ENCODE results near the gene AP5B1. TPM values are rescaled to one million over a fixed set of nuclear protein-coding genes. Genes with fewer than 3 reads are reported as not detected.

Gene AP5B1
- total RNA-seq = 10 to 100 TPM; 25.0 to 25.8 TPM

- H3K4me3 Mint-ChIP-seq = peak within 1 kb of the TSS; percentile 87
- ATAC-seq (peak; percentile 73), DNase-seq (peak; percentile 76)
- CTCF ChIA-PET = interaction anchor here (0.7 to 8.0 kb wide), 34 partner anchors 10 to 562 kb away, joined by 3 to 128 read pairs (median 12); partner anchors contain the start of genes BANF1, CCDC85B, CFL1 and FIBP
- peak within 1 kb of the TSS; percentile 82 for H3K27ac Mint-ChIP-seq
- H3K4me1 Mint-ChIP-seq = peaks cover 24% of the 10 kb centered on the region
- H3K36me3 Mint-ChIP-seq = peaks cover 9% of the 10 kb centered on the region
- H3K9me3 Mint-ChIP-seq (ENCODE audit: low read depth) = no peaks in the 10 kb centered on the region
- peaks cover 22% of the 10 kb centered on the region for H3K27me3 Mint-ChIP-seq
These were observed at the start of gene AP5B1 for GRCh38 chr11:65780770-65781151. Gene AP5B1, minus strand, starts transcription at chr11:65780976. Its CDS starts 385 bp downstream, at chr11:65780591.

- DNase-seq (no peak), ATAC-seq (no peak)
- Mint-ChIP-seq H3K4me3 (no peak overlapping the region), H3K4me1 (peaks cover 24% of the 10 kb centered on the region), H3K27ac (no peak overlapping the region), H3K36me3 (peaks cover 4% of the 10 kb centered on the region), H3K9me3 (ENCODE audit: low read depth) (no peaks in the 10 kb centered on the region), H3K27me3 (peaks cover 28% of the 10 kb centered on the region)
- CTCF ChIA-PET = interaction anchor here (0.6 to 1.7 kb wide), 4 partner anchors 11 to 123 kb away, joined by 3 to 7 read pairs (median 3); no protein-coding TSS in a partner anchor
These were observed 48.7 kb upstream of the AP5B1 start for GRCh38 chr11:65829459-65829858.

- no peaks in the 10 kb centered on the region for H3K9me3 Mint-ChIP-seq (ENCODE audit: low read depth)
- H3K4me3 Mint-ChIP-seq = no peak overlapping the region
- H3K27me3 Mint-ChIP-seq = peaks cover 19% of the 10 kb centered on the region
- H3K36me3 Mint-ChIP-seq = no peaks in the 10 kb centered on the region
- CTCF ChIA-PET = interaction anchor here (1.1 to 2.1 kb wide), 6 partner anchors 9 to 645 kb away, joined by 3 to 13 read pairs (median 4); partner anchors contain the start of genes CAPN1 and KAT5
- peaks cover 17% of the 10 kb centered on the region for H3K4me1 Mint-ChIP-seq
- ATAC-seq = no peak
- H3K27ac Mint-ChIP-seq = no peak overlapping the region
- DNase-seq = no peak
These were observed 46.4 kb upstream of the AP5B1 start for GRCh38 chr11:65826984-65827735.

- Mint-ChIP-seq H3K9me3 (ENCODE audit: low read depth) (no peaks in the 10 kb centered on the region), H3K4me1 (peaks cover 12% of the 10 kb centered on the region), H3K27ac (no peak overlapping the region), H3K4me3 (no peak overlapping the region), H3K27me3 (no peaks in the 10 kb centered on the region), H3K36me3 (no peaks in the 10 kb centered on the region)
- CTCF ChIA-PET = interaction anchor here (2.2 to 2.4 kb wide), 2 partner anchors 43 to 111 kb away, joined by 9 to 12 read pairs; partner anchors contain the start of genes AP5B1 and KAT5
- ATAC-seq = no peak
- no peak for DNase-seq
These were observed 42.2 kb upstream of the AP5B1 start for GRCh38 chr11:65822776-65823528.

- ATAC-seq (no peak), DNase-seq (no peak)
- H3K36me3 Mint-ChIP-seq = peaks cover 2% of the 10 kb centered on the region
- H3K9me3 Mint-ChIP-seq (ENCODE audit: low read depth) = no peaks in the 10 kb centered on the region
- CTCF ChIA-PET = interaction anchor here (1.2 to 6.1 kb wide), 3 partner anchors 11 to 43 kb away, joined by 3 to 128 read pairs (median 3); partner anchors contain the start of gene AP5B1
- H3K27me3 Mint-ChIP-seq = no peaks in the 10 kb centered on the region
- H3K27ac Mint-ChIP-seq = no peak overlapping the region
- H3K4me3 Mint-ChIP-seq = no peak overlapping the region
- peaks cover 18% of the 10 kb centered on the region for H3K4me1 Mint-ChIP-seq
These were observed 40.3 kb upstream of the AP5B1 start for GRCh38 chr11:65821107-65821506.

- Mint-ChIP-seq H3K36me3 (peaks cover 2% of the 10 kb centered on the region), H3K4me1 (peaks cover 18% of the 10 kb centered on the region), H3K27me3 (peaks cover 5% of the 10 kb centered on the region), H3K4me3 (peak overlapping the region; percentile 75), H3K27ac (peak overlapping the region; percentile 70), H3K9me3 (ENCODE audit: low read depth) (no peaks in the 10 kb centered on the region)
- ATAC-seq (peak; percentile 91), DNase-seq (peak; percentile 95)
- CTCF ChIA-PET = interaction anchor here (0.7 to 6.1 kb wide), 49 partner anchors 8 to 309 kb away, joined by 3 to 128 read pairs (median 4); partner anchors contain the start of genes AP5B1, BANF1, CCDC85B and FIBP
These were observed 37.3 kb upstream of the AP5B1 start for GRCh38 chr11:65817835-65818680.

- H3K4me1 Mint-ChIP-seq = peaks cover 18% of the 10 kb centered on the region
- ATAC-seq = no peak
- H3K4me3 Mint-ChIP-seq = peak overlapping the region; percentile 75
- CTCF ChIA-PET = interaction anchor here (0.7 to 6.1 kb wide), 37 partner anchors 10 to 484 kb away, joined by 3 to 128 read pairs (median 5); partner anchors contain the start of genes AP5B1, BANF1, CCDC85B and DPF2
- peak overlapping the region; percentile 70 for H3K27ac Mint-ChIP-seq
- peaks cover 2% of the 10 kb centered on the region for H3K36me3 Mint-ChIP-seq
- no peak for DNase-seq
- peaks cover 5% of the 10 kb centered on the region for H3K27me3 Mint-ChIP-seq
- no peaks in the 10 kb centered on the region for H3K9me3 Mint-ChIP-seq (ENCODE audit: low read depth)
These were observed 36.6 kb upstream of the AP5B1 start for GRCh38 chr11:65817312-65817834.

- Mint-ChIP-seq H3K27me3 (peaks cover 7% of the 10 kb centered on the region), H3K9me3 (ENCODE audit: low read depth) (no peaks in the 10 kb centered on the region), H3K4me3 (peak overlapping the region; percentile 75), H3K36me3 (peaks cover 2% of the 10 kb centered on the region), H3K4me1 (peaks cover 18% of the 10 kb centered on the region), H3K27ac (no peak overlapping the region)
- CTCF ChIA-PET = interaction anchor here (0.9 to 6.1 kb wide), 26 partner anchors 9 to 483 kb away, joined by 3 to 128 read pairs (median 7); partner anchors contain the start of genes AP5B1, DPF2, FIBP and KAT5
- DNase-seq = no peak
- no peak for ATAC-seq
These were observed 35.9 kb upstream of the AP5B1 start for GRCh38 chr11:65816696-65817095.

- ATAC-seq = no peak
These were observed 34.3 kb upstream of the AP5B1 start for GRCh38 chr11:65814986-65815565.

GRCh38 chr11:65814131-65814985, 33.6 kb upstream of the AP5B1 start:
- no peaks in the 10 kb centered on the region for H3K9me3 Mint-ChIP-seq (ENCODE audit: low read depth)
- ATAC-seq (no peak), DNase-seq (no peak)
- peaks cover 2% of the 10 kb centered on the region for H3K36me3 Mint-ChIP-seq
- peaks cover 21% of the 10 kb centered on the region for H3K27me3 Mint-ChIP-seq
- peaks cover 18% of the 10 kb centered on the region for H3K4me1 Mint-ChIP-seq
- CTCF ChIA-PET = interaction anchor here (1.0 to 4.5 kb wide), 4 partner anchors 34 to 104 kb away, joined by 3 to 70 read pairs (median 19); partner anchors contain the start of genes AP5B1 and KAT5
- no peak overlapping the region for H3K27ac Mint-ChIP-seq
- H3K4me3 Mint-ChIP-seq = no peak overlapping the region

More at GRCh38 chr11:65814986-65815565, 34.3 kb upstream of the AP5B1 start:
- peaks cover 2% of the 10 kb centered on the region for H3K36me3 Mint-ChIP-seq
- peaks cover 18% of the 10 kb centered on the region for H3K4me1 Mint-ChIP-seq
- CTCF ChIA-PET = interaction anchor here (4.2 to 6.1 kb wide), 3 partner anchors 37 to 105 kb away, joined by 20 to 128 read pairs (median 70); partner anchors contain the start of genes AP5B1 and KAT5
- H3K9me3 Mint-ChIP-seq (ENCODE audit: low read depth) = no peaks in the 10 kb centered on the region
- no peak overlapping the region for H3K27ac Mint-ChIP-seq
- DNase-seq = no peak
- H3K4me3 Mint-ChIP-seq = no peak overlapping the region
- peaks cover 20% of the 10 kb centered on the region for H3K27me3 Mint-ChIP-seq
